ENCODE measurements around the gene SLC38A3.

Gene SLC38A3

DNA sequence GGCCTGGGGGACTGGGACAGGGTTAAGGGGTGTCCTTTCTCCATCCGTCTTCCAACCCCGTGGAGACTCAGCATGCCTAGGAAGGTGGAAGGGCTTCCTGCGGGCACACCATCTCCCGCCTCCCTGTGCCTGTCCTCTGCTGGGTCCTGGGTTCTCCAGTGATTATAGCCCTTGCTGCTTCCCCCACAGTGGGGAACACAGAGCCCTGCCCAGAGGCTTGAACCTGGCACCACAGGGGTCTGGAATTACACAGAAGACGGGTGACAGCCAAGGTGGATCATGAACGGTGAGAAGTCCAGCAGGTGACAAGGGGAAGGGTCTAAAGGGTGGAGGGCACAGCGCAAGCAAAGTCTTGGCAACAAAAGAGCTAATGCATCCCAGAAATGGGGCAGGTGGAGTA lies 57.7 kb downstream of the SLC38A3 start:
- TF ChIP-seq, protein P1, sequence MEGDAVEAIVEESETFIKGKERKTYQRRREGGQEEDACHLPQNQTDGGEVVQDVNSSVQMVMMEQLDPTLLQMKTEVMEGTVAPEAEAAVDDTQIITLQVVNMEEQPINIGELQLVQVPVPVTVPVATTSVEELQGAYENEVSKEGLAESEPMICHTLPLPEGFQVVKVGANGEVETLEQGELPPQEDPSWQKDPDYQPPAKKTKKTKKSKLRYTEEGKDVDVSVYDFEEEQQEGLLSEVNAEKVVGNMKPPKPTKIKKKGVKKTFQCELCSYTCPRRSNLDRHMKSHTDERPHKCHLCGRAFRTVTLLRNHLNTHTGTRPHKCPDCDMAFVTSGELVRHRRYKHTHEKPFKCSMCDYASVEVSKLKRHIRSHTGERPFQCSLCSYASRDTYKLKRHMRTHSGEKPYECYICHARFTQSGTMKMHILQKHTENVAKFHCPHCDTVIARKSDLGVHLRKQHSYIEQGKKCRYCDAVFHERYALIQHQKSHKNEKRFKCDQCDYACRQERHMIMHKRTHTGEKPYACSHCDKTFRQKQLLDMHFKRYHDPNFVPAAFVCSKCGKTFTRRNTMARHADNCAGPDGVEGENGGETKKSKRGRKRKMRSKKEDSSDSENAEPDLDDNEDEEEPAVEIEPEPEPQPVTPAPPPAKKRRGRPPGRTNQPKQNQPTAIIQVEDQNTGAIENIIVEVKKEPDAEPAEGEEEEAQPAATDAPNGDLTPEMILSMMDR (IDR thresholded peaks at IDR 0.05; ENCODE audit: low read depth, low read length, missing control alignments) = no peak
- no peak overlapping the region for H3K4me3 ChIP-seq (ENCODE audit: low read depth, low read length)

DNA sequence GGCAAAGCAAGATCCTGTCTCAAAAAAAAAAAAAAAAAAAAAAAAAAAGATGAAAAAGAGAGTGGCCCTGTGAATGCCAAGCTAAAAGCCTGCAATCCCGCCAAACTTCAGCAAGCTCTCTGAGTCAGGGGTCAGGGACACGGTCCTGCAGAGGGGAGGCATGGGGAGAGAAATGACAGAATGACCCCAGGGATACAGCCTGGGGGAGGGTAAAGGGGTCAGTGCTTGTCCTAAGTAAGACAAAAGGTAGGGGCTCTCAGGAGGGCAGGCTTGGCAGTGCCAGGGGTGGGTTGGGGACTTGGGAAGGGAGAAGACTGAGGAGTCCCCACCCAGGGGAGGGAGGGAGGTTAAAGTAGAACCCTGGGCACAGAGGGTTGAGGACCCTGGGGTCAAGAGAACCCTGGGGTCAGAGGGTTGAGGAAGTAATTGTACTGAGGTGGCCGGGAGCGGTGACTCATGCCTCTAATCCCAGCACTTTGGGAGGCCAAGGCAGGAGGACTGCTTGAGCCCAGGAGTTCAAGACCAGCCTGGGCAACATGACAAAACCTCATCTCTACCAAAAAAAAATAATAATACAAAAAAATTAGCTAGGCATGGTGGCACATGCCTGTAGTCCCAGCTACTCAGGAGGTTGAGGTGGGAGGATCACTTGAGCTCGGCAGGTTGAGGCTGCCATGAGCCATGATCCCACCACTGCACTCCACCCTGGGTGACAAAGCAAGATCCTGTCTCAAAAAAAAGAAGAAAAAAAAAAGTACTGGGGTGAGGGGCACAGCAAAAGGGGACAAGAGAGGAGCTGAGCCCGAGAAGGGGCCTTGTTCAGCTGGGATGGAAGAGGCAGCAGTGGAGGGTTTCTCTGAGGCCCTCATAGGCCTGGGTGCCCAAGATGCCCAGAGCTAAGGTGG lies 58.7 kb downstream of the SLC38A3 start:
- Histone ChIP-seq H3K4me3 (ENCODE audit: low read depth, low read length) (no peak overlapping the region), H3K27ac (no peak overlapping the region), H3K36me3 (replicated peaks) (peaks cover 7% of the 10 kb centered on the region), H3K27me3 (replicated peaks) (no peaks in the 10 kb centered on the region)
- TF ChIP-seq, protein P1 (IDR thresholded peaks at IDR 0.05; ENCODE audit: low read depth, low read length, missing control alignments) = no peak
- in situ Hi-C loops (cut with HindIII; ENCODE audit: low pct_ligation_motif_present, low sequenced_read_pairs) = no loop called here
- no peak for DNase-seq

More for the DNA sequence above, 57.7 kb downstream of the SLC38A3 start:
- in situ Hi-C loops (cut with HindIII; ENCODE audit: low pct_ligation_motif_present, low sequenced_read_pairs) = no loop called here
- Histone ChIP-seq H3K36me3 (replicated peaks) (peaks cover 15% of the 10 kb centered on the region), H3K27ac (no peak overlapping the region), H3K27me3 (replicated peaks) (no peaks in the 10 kb centered on the region)
- no peak for DNase-seq

DNA sequence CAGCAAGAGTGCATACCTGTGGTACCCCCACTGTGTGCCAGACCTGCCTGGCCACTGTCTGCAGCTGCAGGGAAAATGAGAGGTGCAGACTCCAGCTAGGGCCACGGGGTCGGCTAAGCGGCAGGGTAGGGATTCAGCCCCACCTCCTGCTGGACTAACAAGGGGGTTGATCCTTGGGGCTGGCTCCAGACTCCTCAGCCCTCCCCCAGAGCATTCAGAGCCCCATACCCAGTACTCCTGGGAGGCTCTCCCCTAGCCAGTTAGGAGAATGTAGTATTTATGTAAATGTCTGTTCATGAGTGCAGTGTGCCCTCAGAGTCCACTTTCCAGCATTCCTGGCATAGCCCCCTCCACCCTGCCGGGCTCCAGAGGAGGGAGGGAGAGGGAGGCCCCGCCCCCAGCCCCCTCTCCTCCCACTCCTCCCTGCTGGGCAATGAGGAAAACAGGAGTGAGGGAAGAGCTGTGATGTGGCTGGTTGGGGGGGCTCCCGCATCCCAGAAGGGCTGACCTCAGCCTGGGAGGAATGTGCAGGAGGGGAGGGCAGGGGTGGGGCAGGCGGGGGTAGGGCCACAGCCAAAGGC lies 59.4 kb downstream of the SLC38A3 start:
- Histone ChIP-seq H3K27me3 (replicated peaks) (no peaks in the 10 kb centered on the region), H3K27ac (no peak overlapping the region), H3K4me3 (ENCODE audit: low read depth, low read length) (no peak overlapping the region), H3K36me3 (replicated peaks) (peaks cover 2% of the 10 kb centered on the region)
- in situ Hi-C loops (cut with HindIII; ENCODE audit: low pct_ligation_motif_present, low sequenced_read_pairs) = no loop called here
- TF ChIP-seq, protein P1 (IDR thresholded peaks at IDR 0.05; ENCODE audit: low read depth, low read length, missing control alignments) = no peak
- DNase-seq = peak; percentile 69

DNA sequence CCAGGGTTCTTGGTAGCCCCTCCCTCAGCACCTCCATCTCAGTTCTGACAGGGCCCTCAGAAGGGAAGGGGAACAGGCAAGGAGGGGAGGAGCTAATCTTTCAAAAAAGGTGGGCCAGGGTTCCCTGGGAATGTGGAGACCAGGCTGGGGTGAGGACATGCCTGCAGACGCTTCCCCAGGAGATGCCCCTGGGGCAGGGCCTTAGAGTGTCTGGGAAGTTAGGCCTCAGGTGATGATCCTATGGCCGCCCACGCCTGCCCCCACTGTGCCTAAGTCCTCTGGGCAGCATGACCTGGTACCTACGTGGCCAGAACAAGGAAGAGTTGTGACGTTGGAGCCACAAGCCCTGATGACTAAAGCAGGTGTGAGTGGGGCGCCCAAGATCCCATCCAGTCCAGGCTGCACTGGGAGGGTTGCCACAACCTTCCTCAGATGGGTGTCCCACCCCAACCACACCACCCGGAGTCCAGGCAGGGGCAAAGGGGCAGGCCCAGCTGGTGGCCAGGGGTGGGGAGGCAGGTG lies 60.0 kb downstream of the SLC38A3 start:
- DNase-seq = no peak
- Histone ChIP-seq H3K27ac (no peak overlapping the region), H3K27me3 (replicated peaks) (no peaks in the 10 kb centered on the region), H3K4me3 (ENCODE audit: low read depth, low read length) (no peak overlapping the region), H3K36me3 (replicated peaks) (no peaks in the 10 kb centered on the region)
- TF ChIP-seq, protein P1 (IDR thresholded peaks at IDR 0.05; ENCODE audit: low read depth, low read length, missing control alignments) = no peak
- in situ Hi-C loops (cut with HindIII; ENCODE audit: low pct_ligation_motif_present, low sequenced_read_pairs) = no loop called here

DNA sequence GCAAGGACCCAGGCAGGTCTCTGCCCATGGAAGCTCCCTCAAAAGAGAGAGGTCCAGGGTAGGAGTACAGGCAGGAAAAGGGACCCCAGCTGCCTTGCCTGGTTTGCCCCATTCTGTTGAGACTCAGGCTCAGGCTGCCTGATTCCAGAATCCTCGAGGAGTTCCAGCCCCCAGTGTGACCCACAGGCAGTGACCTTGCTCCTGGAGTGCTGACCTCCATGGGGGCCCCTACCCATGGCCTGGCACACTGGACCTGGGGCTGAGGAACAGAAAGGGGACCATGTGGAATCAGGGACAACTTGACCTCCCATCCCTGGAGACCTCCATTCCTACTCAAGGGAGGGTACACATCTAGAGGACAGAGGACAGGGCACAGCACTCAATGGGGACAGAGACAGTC lies 60.5 kb downstream of the SLC38A3 start:
- H3K4me3 ChIP-seq (ENCODE audit: low read depth, low read length) = no peak overlapping the region
- in situ Hi-C loops (cut with HindIII; ENCODE audit: low pct_ligation_motif_present, low sequenced_read_pairs) = no loop called here
- H3K27ac ChIP-seq = no peak overlapping the region
- H3K36me3 ChIP-seq (replicated peaks) = no peaks in the 10 kb centered on the region
- TF ChIP-seq, protein P1 (IDR thresholded peaks at IDR 0.05; ENCODE audit: low read depth, low read length, missing control alignments) = no peak
- DNase-seq = no peak
- H3K27me3 ChIP-seq (replicated peaks) = no peaks in the 10 kb centered on the region
